ENCODE measurements around the gene CD38. TPM values are rescaled to one million over a fixed set of nuclear protein-coding genes. Genes with fewer than 3 reads are reported as not detected.

CD38 gene
- total RNA-seq, 1 experiment from 2014 or later: not detected

DNA sequence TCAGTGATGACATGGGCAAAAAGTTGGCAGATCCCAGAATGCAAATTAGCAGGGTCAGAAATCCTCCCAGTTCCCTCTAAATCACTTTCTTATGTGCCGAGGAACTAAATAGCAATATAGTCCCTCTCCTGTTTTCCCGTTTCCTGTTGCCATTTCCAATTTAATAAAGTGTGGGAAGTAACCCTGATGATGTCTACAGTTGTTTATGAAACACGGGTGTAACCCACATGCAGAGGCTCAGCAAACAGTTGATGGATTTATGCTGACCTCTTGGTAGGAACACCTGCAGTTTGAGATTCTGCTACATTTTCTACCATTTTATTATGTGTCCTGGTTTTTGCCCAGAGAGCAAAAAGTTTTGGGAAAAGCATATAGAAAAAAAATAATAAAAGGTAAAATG, 103.7 kb downstream of the CD38 start:
- no peaks in the 10 kb centered on the region for H3K9me2 ChIP-seq (replicated peaks; ENCODE audit: low read length)
- no peak overlapping the region for H3K4me2 ChIP-seq (ENCODE audit: low read length)
- BruUV-seq (replicated peaks): no TSS peak
- CTCF ChIA-PET: interaction anchor here (1.4 to 2.6 kb wide), 2 partner anchors 32 to 74 kb away, joined by 11 to 69 read pairs; no protein-coding TSS in a partner anchor
- POLR2A ChIA-PET (ENCODE audit: unreplicated experiment): no interaction called here
- H3K36me3 ChIP-seq (ENCODE audit: low read depth, low read length): no peaks in the 10 kb centered on the region
- H3K27me3 ChIP-seq (ENCODE audit: low read length): no peaks in the 10 kb centered on the region
- no peak overlapping the region for H3K9ac ChIP-seq (ENCODE audit: low read length)
- DNase-seq: no peak
- intact Hi-C loops (cut with micrococcal nuclease): loop anchor here (1.0 to 5.0 kb wide), 6 partner anchors 39 to 405 kb away; partner anchors contain the start of gene FGFBP1
- H3K27ac ChIP-seq (ENCODE audit: low read length): no peak overlapping the region
- ATAC-seq: no peak
- no peak overlapping the region for H3K4me3 ChIP-seq (ENCODE audit: low read length)
- H2AFZ ChIP-seq (ENCODE audit: low read length): no peak overlapping the region
- H3K79me2 ChIP-seq (ENCODE audit: low read length): no peaks in the 10 kb centered on the region
- H3F3A ChIP-seq (ENCODE audit: low read length, unreplicated experiment): no peaks in the 10 kb centered on the region
- H3K9me3 ChIP-seq (ENCODE audit: low read length): no peaks in the 10 kb centered on the region
- H4K20me1 ChIP-seq (ENCODE audit: low read length): no peaks in the 10 kb centered on the region
- TF ChIP-seq, protein P1, sequence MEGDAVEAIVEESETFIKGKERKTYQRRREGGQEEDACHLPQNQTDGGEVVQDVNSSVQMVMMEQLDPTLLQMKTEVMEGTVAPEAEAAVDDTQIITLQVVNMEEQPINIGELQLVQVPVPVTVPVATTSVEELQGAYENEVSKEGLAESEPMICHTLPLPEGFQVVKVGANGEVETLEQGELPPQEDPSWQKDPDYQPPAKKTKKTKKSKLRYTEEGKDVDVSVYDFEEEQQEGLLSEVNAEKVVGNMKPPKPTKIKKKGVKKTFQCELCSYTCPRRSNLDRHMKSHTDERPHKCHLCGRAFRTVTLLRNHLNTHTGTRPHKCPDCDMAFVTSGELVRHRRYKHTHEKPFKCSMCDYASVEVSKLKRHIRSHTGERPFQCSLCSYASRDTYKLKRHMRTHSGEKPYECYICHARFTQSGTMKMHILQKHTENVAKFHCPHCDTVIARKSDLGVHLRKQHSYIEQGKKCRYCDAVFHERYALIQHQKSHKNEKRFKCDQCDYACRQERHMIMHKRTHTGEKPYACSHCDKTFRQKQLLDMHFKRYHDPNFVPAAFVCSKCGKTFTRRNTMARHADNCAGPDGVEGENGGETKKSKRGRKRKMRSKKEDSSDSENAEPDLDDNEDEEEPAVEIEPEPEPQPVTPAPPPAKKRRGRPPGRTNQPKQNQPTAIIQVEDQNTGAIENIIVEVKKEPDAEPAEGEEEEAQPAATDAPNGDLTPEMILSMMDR (conservative IDR thresholded peaks at IDR 0.05; ENCODE audit: low read depth, low read length): no peak
- peaks cover 13% of the 10 kb centered on the region; the same call in 1 of the 2 replicates for H3K4me1 ChIP-seq (ENCODE audit: insufficient read depth, low read length)

DNA sequence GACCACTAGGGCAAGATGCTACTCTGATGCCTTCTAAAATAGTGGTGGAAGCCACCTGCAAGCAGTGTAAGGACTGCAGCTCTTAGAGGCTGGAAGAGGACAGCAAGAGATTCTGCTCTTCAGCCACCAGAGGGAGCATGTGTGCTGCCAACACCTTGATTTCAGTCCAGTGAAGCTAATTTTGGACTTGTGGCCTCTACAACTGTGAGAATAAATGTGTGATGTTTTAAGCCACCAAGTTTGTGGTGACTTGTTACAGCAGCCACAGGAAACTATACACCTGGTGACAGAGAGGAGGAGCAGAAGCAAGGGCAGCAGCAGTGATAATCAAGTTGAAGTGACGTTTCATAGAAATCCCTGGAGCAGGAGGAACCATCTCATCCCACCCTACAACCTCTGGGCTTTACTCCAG, 104.6 kb downstream of the CD38 start:
- no peaks in the 10 kb centered on the region for H3K79me2 ChIP-seq (ENCODE audit: low read length)
- peak; percentile 82 for DNase-seq
- H3F3A ChIP-seq (ENCODE audit: low read length, unreplicated experiment): no peaks in the 10 kb centered on the region
- no peaks in the 10 kb centered on the region for H3K27me3 ChIP-seq (ENCODE audit: low read length)
- H3K9me2 ChIP-seq (replicated peaks; ENCODE audit: low read length): no peaks in the 10 kb centered on the region
- no peak for TF ChIP-seq EZH2 (IDR thresholded peaks at IDR 0.05; ENCODE audit: low read length, unreplicated experiment)
- TF ChIP-seq EZH2phosphoT487 (IDR thresholded peaks at IDR 0.05; ENCODE audit: borderline replicate concordance, low read length): no peak
- TF ChIP-seq, protein P1 (conservative IDR thresholded peaks at IDR 0.05; ENCODE audit: low read depth, low read length): peak; percentile 88
- H3K9ac ChIP-seq (ENCODE audit: low read length): peak overlapping the region; percentile 22; the same call in 1 of the 2 replicates
- H3K27ac ChIP-seq (ENCODE audit: low read length): peak overlapping the region; percentile 46
- H4K20me1 ChIP-seq (ENCODE audit: low read length): no peaks in the 10 kb centered on the region
- peaks cover 13% of the 10 kb centered on the region; the same call in 1 of the 2 replicates for H3K4me1 ChIP-seq (ENCODE audit: insufficient read depth, low read length)
- H3K9me3 ChIP-seq (ENCODE audit: low read length): no peaks in the 10 kb centered on the region
- ChIA-PET CTCF (interaction anchor here (0.6 to 2.6 kb wide), 6 partner anchors 31 to 118 kb away, joined by 3 to 69 read pairs (median 7); partner anchors contain the start of gene FGFBP1), POLR2A (ENCODE audit: unreplicated experiment) (interaction anchor here (0.6 to 1.2 kb wide), 3 partner anchors 23 to 74 kb away, joined by 3 read pairs; no protein-coding TSS in a partner anchor)
- H3K4me2 ChIP-seq (ENCODE audit: low read length): no peak overlapping the region
- ATAC-seq: peak; percentile 92
- H2AFZ ChIP-seq (ENCODE audit: low read length): no peak overlapping the region
- no peaks in the 10 kb centered on the region for H3K36me3 ChIP-seq (ENCODE audit: low read depth, low read length)
- intact Hi-C loops (cut with micrococcal nuclease): loop anchor here (1.0 to 5.0 kb wide), 6 partner anchors 38 to 405 kb away; partner anchors contain the start of gene FGFBP1
- BruUV-seq (replicated peaks): no TSS peak
- H3K4me3 ChIP-seq (ENCODE audit: low read length): no peak overlapping the region

- H3K79me2 ChIP-seq (ENCODE audit: low read length): no peaks in the 10 kb centered on the region
- no peak for TF ChIP-seq EZH2 (IDR thresholded peaks at IDR 0.05; ENCODE audit: low read length, unreplicated experiment)
- POLR2A ChIA-PET (ENCODE audit: unreplicated experiment): interaction anchor here (0.6 to 1.2 kb wide), 2 partner anchors 22 to 73 kb away, joined by 3 read pairs; no protein-coding TSS in a partner anchor
These were observed 105.6 kb downstream of the CD38 start for GRCh38 chr4:15883610-15884243.

More at GRCh38 chr4:15883610-15884243, 105.6 kb downstream of the CD38 start:
- intact Hi-C loops (cut with micrococcal nuclease): loop anchor here (2.0 to 5.0 kb wide), 3 partner anchors 37 to 406 kb away; partner anchors contain the start of gene FGFBP1
- peak overlapping the region; percentile 46; the same call in 1 of the 2 replicates for H3K27ac ChIP-seq (ENCODE audit: low read length)
- H3K27me3 ChIP-seq (ENCODE audit: low read length): no peaks in the 10 kb centered on the region
- H4K20me1 ChIP-seq (ENCODE audit: low read length): no peaks in the 10 kb centered on the region
- no peaks in the 10 kb centered on the region for H3F3A ChIP-seq (ENCODE audit: low read length, unreplicated experiment)
- no peak overlapping the region for H2AFZ ChIP-seq (ENCODE audit: low read length)
- no peak for DNase-seq
- H3K9ac ChIP-seq (ENCODE audit: low read length): peak overlapping the region; percentile 22; the same call in 1 of the 2 replicates
- H3K9me3 ChIP-seq (ENCODE audit: low read length): no peaks in the 10 kb centered on the region
- no peaks in the 10 kb centered on the region for H3K9me2 ChIP-seq (replicated peaks; ENCODE audit: low read length)
- CTCF ChIA-PET: interaction anchor here (1.6 to 2.6 kb wide), 2 partner anchors 54 to 72 kb away, joined by 8 to 69 read pairs; partner anchors contain the start of gene FGFBP1
- H3K4me1 ChIP-seq (ENCODE audit: insufficient read depth, low read length): peaks cover 13% of the 10 kb centered on the region; the same call in 1 of the 2 replicates
- H3K36me3 ChIP-seq (ENCODE audit: low read depth, low read length): no peaks in the 10 kb centered on the region
- H3K4me2 ChIP-seq (ENCODE audit: low read length): no peak overlapping the region
- BruUV-seq (replicated peaks): no TSS peak
- ATAC-seq: no peak
- no peak overlapping the region for H3K4me3 ChIP-seq (ENCODE audit: low read length)
